Germinal center (tissue), 1 donor: ENCODE measurements around the gene SMC5.
A peak's percentile ranks its signal among the peaks of the same experiment; 100 is the strongest.
"Not testable (repeated sequence)": the region's sequence is repeated elsewhere in the genome, so short reads cannot be mapped to it uniquely, and the experiment has no call there.

ENCODE experiments used
- DNase-seq: peaks from one replicate; pipeline ENCODE4 v3.0.0; 2012; ENCODE audit warnings: mixed read lengths, low spot score

Gene SMC5

GRCh38 chr9:70263421-70263820 is 4.6 kb downstream of the SMC5 start:
- DNase-seq: no peak

GRCh38 chr9:70278305-70278704 is 19.5 kb downstream of the SMC5 start:
- no peak for DNase-seq

- DNase-seq: no peak
Measured at GRCh38 chr9:70283848-70284247, 25.1 kb downstream of the SMC5 start.

- no peak for DNase-seq
Measured at GRCh38 chr9:70285246-70285645, 26.5 kb downstream of the SMC5 start.

DNA sequence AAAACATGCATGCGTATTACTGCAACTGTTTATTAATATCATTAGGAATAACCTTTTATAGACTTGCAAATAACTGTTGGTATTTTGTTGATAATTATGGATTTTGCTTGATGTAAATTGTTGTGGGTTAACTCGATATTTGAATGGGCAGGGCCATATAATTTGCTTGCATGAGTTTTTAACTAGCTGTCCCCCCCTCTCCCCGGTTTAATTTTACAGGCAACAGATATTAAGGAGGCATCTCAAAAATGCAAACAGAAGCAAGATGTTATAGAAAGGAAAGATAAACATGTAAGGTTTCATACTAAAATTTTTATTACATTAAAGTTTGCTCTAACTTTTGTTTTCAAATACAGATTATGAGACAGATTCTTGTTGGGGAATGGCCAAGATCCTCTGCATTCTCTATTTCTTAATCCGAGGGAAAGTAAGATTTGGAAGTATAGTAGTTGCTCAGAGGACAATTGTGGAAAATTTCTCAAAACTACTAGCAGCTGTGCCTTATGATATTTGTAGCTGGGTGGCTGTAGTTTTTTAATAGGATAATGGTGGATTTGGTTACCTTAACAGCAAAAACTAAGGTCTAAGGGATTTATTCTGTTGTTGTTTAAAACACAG is 27.3 kb downstream of the SMC5 start:
- no peak for DNase-seq

DNA sequence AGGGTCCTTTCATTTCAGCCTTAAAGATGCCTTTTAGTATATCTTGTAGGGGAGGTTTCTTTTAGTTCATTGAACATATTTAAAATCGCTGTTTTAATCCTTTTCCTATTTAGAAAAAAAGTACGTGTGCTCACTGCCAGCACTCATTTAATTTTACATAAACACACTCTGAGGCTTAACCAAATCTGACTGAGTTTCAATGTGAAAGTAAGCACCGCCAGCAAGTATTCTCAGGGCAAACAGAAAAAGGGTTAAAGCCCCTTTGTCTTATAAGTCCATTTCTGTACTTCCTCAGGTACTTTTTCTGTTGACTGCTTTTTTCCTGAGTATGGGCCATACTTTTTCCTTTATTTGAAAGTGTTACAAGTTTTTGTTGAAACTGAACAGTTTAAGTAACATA is 31.8 kb downstream of the SMC5 start:
- no peak for DNase-seq

DNA sequence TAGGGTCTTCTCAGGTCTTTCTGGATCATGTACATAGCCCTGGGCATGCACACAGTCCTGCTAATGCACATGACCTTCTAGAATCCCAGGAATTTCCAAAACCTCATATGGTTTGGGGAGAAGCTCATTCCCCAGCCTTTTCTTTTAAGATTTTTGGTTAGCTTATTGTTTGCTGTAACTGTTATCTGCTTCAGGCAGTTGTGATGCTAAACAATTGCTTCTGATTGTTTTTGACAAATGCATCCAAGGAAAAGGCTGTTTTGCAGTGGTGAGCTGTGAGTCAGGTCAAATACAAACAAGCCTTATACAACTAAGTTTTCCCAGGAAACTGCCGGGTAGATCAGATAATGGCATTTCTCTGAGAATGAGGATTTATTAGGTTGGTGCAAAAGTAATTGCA is 32.7 kb downstream of the SMC5 start:
- DNase-seq: no peak

GRCh38 chr9:70292253-70292652 is 33.5 kb downstream of the SMC5 start:
- no peak for DNase-seq

GRCh38 chr9:70293214-70293613 is 34.4 kb downstream of the SMC5 start:
- DNase-seq: no peak

GRCh38 chr9:70297141-70297540 is 38.4 kb downstream of the SMC5 start:
- no peak for DNase-seq

DNA sequence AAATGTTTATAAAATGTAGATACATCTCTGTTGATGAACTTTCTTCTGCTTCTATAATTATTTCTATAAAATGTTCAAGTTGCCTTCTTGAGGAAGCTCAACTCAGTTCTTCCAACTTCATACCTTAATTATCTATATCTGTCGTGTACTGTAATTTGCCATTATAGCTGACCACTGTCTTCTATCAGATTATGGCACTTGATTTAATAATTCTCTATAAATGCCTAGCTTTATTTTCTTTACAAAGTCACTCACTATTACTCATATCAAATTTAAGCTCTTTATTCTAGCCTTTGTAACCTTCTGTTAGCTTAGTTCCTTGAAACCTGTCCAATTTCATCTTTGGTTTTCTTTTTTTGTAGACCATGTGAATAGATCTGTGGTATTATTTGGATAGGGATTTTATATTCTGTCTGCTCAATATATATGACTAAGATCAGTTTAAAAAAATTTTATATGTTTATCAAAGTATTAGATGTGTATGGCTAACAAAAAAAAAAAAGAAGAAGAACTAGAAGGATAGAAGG is 39.5 kb downstream of the SMC5 start:
- DNase-seq: no peak

- no peak for DNase-seq
Measured at GRCh38 chr9:70303268-70303667, 44.5 kb downstream of the SMC5 start.

- no peak for DNase-seq
Measured at GRCh38 chr9:70304810-70305209, 46.0 kb downstream of the SMC5 start.

DNA sequence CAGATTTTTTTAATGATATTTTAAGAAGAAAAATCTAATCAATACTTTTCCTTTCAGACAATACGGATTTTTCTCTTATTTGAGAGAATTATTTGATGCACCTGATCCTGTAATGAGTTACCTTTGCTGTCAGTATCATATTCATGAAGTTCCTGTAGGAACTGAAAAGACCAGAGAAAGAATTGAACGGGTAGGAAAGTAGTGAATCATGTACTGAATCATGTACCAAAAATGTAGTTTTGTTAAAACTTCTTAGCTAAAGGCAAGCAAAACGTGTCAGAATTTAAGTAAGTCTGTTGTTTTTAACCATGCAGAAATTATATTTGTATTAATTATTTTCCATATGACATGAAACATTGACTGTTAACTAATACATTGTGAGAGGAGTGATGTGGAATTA is 56.6 kb downstream of the SMC5 start:
- DNase-seq: no peak

DNA sequence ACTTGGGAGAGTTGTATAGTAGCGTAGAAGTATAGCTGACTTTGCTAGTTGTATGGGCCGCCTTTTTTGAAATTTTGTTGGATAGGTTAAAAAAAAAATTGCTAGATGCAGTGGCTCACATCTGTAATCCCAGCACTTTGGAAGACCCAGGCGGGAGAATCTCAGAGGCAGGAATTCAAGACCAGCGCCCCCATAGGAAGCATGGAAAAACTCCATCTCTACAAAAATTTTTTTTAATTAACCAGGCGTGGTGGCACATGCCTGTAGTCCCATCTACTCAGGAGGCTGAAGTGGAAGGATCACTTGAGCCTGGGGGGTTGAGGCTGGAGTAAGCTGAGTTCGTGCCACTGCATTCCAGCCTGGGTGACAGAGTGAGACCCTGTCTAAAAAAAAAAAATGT is 59.2 kb downstream of the SMC5 start:
- DNase-seq: no peak

- no peak for DNase-seq
Measured at GRCh38 chr9:70322096-70322495, 63.3 kb downstream of the SMC5 start.

DNA sequence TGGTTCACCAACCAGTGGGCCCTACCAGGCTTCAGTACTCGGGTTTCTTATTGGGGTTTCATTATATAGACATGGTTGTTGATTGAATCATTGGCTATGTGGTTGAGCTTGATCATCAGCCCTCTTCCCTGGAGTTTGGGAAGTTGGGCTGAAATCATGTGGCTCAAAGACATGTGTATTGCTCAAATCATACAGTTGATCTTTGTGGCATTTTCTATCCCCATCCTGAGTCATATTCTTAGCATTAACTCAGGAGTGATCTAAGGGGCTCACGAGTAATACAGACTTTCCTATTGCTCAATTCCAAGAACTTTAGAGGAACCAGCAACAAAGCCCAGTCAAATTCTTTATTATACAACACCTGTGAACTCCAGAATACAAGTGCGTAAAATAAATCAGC is 66.2 kb downstream of the SMC5 start:
- DNase-seq: no peak

- not testable (repeated sequence) for DNase-seq
Measured at GRCh38 chr9:70328625-70329024, 69.8 kb downstream of the SMC5 start.

GRCh38 chr9:70340572-70340971 is 81.8 kb downstream of the SMC5 start:
- peak; percentile 7 for DNase-seq

- no peak for DNase-seq
Measured at GRCh38 chr9:70347046-70347445, 88.3 kb downstream of the SMC5 start.

DNA sequence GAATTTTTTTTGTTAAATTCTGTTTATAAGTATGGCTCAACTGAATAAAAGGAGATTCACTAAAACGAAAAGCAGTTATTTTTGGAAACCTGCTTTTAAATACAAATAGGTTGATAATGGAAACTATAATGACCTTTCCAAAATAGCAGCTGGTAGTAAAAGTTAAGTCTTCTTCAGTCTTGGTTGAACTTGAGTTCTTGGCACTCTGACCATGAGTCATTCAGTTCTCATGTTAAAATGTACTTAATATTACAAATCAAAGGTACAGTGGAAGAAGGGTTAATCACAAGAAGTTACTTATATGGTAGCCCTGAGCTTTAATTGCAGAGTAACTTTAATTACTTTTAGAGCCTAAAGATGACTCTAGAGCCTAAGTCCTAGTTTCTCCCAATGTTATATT is 93.6 kb downstream of the SMC5 start:
- no peak for DNase-seq

DNA sequence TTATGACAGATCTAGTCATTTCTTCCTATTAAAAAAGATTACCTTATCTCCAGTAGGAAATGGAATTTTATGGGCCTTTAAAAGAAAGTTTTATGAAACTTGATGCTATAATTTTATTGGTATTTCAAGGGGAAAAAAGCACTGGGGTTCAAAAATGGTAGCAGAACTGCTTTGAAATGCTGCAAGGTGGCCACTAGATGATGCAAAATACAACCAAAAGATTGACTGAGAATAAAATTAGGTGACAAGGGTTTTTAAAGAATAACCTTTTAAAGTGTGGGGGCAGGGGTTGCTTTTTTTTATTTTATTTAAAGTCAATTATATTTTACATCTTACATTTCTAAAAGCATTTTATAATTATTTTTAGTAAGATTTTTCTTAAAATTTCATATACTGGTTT is 94.0 kb downstream of the SMC5 start:
- no peak for DNase-seq

DNA sequence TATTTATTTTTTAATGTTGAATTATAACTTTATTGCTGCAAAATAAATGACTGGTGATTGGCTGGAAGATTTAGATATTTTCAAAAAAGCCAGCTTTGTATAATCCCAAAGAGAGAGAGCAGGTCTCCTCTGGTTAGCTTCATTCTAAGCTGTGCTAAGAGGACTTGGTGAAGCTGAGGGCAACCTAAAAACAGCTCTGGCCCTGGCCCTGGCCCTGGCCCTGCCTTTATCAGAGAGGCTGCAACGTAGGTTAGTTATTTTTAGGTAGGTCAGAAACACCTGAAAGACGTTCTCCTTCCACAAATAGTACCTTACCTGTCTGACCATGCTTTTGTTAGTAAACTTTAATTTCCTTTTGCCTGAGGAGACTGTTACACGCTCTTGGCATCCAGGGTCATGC is 97.0 kb downstream of the SMC5 start:
- DNase-seq: no peak

GRCh38 chr9:70362952-70363351 is 104.2 kb downstream of the SMC5 start:
- DNase-seq: no peak

- no peak for DNase-seq
Measured at GRCh38 chr9:70363760-70364159, 105.0 kb downstream of the SMC5 start.
